ENCODE results near the gene CLEC1B.
"Not testable (repeated sequence)": the region's sequence is repeated elsewhere in the genome, so short reads cannot be mapped to it uniquely, and the experiment has no call there.

Gene CLEC1B

DNA sequence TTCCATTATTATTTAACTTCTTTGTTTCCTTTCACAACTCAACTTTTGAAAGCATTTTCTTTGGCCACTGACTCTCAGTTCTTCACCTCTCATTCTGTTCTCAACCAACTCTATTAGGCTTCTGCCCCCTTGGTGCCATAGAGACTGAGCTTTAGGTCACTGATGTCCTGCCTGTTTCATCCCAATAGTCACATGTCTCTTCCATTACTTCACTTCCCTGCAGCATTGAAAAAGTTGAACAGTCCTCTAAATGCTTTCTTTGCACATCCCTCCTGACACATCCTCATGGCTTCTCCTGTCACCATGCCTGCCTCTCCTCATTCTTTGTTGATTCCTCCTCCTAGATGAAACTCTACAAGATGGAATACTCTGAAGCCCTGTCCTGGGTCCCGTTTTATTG is 25.0 kb downstream of the CLEC1B start:
- DNase-seq = no peak

DNA sequence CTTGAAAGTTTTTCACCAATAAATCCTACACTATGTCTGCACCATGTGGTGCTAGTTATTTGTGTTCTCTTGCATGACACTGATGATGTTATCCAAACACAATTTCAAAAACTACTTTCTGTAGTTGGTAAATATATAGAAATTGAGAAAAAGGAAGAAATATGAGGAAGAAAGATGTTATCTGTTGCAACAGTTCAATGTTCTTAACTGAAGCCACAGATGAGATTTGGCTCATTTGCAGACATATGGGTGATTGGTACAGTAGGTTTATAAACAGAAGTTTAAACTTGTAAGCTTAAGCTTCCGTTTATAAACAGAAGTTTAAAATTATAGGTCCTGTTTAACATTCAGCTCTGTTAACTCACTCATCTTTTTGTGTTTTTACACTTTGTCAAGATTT is 27.7 kb downstream of the CLEC1B start, which contains the start of gene CLEC12A:
Gene CLEC12A (plus strand): TSS at position 229 of the 400 bp plus-strand sequence. CDS start 188 bp downstream, outside the sequence.
- DNase-seq = peak in 1 of 2 donors; percentile 60

- no peak for DNase-seq
These were observed 29.2 kb downstream of the CLEC1B start for GRCh38 chr12:9969673-9970072.

- no peak for DNase-seq
These were observed 37.0 kb downstream of the CLEC1B start for GRCh38 chr12:9961901-9962300.

GRCh38 chr12:9961106-9961505 is 37.8 kb downstream of the CLEC1B start:
- no peak for DNase-seq

GRCh38 chr12:9960590-9960989 is 38.3 kb downstream of the CLEC1B start:
- DNase-seq = no peak

- no peak for DNase-seq
These were observed 41.1 kb downstream of the CLEC1B start for GRCh38 chr12:9957834-9958233.

DNA sequence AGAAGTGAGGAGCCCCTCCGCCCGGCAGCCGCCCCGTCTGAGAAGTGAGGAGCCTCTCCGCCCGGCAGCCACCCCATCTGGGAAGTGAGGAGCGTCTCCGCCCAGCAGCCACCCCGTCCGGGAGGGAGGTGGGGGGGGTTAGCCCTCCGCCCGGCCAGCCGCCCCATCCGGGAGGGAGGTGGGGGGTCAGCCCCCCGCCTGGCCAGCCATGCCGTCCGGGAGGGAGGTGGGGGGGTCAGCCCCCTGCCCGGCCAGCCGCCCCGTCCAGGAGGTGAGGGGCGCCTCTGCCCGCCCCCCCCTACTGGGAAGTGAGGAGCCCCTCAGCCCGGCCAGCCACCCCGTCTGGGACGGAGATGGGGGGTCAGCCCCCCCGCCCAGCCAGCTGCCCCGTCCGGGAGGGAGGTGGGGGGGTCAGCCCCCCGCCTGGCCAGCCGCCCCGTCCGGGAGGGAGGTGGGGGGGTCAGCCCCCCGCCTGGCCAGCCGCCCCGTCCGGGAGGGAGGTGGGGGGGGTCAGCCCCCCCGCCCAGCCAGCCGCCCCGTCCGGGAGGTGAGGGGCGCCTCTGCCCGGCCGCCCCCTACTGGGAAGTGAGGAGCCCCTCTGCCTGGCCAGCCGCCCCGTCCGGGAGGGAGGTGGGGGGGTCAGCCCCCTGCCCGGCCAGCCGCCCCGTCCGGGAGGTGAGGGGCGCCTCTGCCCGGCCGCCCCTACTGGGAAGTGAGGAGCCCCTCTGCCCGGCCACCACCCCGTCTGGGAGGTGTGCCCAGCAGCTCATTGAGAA is 45.8 kb downstream of the CLEC1B start:
- DNase-seq = not testable (repeated sequence)

DNA sequence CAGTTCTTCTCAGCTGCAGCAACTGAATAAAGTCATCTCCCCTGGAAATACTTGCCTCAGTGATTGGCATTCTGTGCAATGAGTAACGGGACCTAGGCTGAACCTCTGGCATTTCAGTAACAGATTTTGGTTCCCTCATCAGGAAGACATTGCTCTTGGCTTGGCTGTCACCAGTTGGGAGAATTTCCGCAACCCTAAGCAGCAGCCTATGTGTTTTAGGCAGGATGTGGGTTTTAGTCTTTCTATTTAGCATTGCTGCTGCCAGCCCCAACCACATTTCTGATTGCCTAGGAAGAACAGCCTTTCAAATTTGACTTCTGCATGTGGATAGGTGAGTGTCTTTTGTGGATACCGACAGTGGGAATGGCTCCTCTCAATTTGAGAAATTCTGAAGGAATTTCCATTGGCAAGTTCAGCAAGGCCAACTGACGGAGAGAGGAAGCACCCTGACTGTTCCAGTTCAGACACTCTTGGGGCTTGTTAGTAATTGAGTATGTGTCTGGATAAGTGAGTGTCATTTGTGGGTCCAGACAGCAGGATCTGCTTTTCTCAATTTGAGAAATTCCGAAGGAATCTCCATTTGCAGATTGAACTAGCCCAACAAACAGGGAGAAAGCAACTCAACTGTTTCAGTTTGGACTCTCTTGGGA is 47.8 kb downstream of the CLEC1B start:
- DNase-seq = peak in 1 of 2 donors; percentile 88

DNA sequence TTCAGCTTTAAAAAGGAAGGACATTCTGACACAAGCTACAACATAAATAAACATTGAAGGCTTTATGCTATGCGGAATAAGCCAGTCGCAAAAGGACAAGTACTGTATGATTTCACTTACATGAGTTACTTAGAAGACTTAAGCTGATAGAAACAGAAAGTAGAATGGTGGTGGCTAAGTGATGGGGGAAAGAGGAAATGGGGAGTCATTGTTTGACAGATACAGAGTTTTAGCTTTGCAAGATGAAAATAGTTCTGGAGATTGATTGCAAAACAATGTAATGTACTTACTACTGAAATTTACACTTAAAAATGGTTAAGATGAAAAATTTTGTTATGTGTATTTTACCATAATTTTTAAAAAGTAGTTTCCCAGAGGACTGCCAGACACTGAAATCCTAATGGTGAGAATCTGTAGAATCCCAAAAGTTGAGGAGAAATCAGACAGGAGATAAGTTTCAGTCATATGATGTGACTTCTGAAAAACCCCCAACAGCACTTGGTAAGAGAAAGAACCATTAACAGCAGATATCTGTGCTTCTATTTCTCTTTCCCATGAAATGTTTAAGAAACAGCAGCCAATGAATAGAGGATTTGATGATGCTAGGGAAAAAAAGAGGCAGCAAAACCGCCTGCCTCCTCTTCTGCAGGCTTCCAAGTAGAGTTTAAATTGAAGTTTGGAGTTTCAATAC is 50.2 kb downstream of the CLEC1B start:
- DNase-seq = peak in 1 of 2 donors; percentile 97

DNA sequence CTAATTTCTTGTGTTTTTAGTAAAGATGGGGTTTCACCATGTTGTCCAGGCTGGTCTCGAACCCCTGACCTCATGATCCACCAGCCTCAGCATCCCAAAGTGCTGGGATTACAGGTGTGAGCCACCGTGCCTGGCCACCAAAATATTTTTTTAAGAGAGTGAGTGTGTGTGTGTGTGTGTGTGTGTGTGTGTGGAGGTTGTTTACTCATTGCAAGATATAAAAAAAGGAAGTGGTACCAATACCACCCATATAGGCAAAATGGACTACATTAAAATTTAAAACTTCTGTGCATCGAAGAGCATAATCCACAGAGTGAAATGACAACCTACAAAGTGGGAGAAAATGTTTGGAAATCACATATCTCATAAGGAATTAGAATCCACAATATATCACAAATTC is 51.2 kb downstream of the CLEC1B start:
- DNase-seq = no peak

GRCh38 chr12:9944391-9944790 is 54.5 kb downstream of the CLEC1B start:
- DNase-seq = peak in 1 of 2 donors; percentile 74

DNA sequence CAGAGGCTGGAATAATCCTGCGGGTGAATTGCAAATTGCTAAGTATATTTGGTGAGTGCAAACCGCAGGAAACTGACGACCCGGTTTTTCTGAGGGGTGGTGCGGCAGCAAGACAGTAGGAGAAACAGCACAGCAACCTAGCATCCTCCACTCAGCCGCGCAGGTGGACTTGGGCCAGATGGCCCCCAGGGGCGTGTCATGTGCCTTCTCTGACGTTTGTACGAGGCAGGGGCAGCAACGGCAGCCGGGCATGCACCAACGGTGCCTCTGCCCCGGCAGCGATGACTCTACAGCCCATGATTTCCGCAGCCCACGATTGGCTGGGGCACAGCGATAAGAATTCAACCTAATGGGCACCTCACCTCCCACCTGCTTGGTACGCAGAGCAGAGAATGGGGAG is 55.7 kb downstream of the CLEC1B start:
- peak in 1 of 2 donors; percentile 59 for DNase-seq
